ENCODE measurements around the gene MGAT4B. TPM values are rescaled to one million over a fixed set of nuclear protein-coding genes. Genes with fewer than 3 reads are reported as not detected.

Gene MGAT4B
- total and polyA plus RNA-seq, 2 of the 4 experiments (the other 2 are of a cell fraction): 73.7 to 155 TPM

GRCh38 chr5:179834120-179834519, 27.5 kb upstream of the MGAT4B start:
- Histone ChIP-seq H2AK9ac (replicated peaks; ENCODE audit: low read depth, low read length, poor library complexity) (no peak overlapping the region), H3K9ac (ENCODE audit: low read depth, low read length) (no peak overlapping the region), H2AFZ (replicated peaks; ENCODE audit: low read length, poor library complexity) (no peak overlapping the region), H3K36me3 (ENCODE audit: control insufficient read depth, insufficient read depth, low read length) (peaks cover 75% of the 10 kb centered on the region), H3K4me2 (ENCODE audit: low read depth, low read length) (no peak overlapping the region), H3K79me1 (ENCODE audit: low read depth in 1 of 2, low read length in 2 of 2) (peaks cover 18 to 56% of the 10 kb centered on the region in 2 experiments), H3K4me1 (ENCODE audit: control insufficient read depth, insufficient read depth, low read length) (no peaks in the 10 kb centered on the region), H3K18ac (ENCODE audit: low read depth, low read length) (no peak overlapping the region), H2BK5ac (ENCODE audit: low read depth, low read length, poor library complexity, severe bottlenecking) (no peak overlapping the region), H3K27me3 (ENCODE audit: control insufficient read depth, insufficient read depth, low read length) (no peaks in the 10 kb centered on the region), H3K27ac (ENCODE audit: insufficient read depth, low read length) (no peak overlapping the region), H3K9me3 (ENCODE audit: control insufficient read depth, insufficient read depth, low read length) (no peaks in the 10 kb centered on the region), H4K20me1 (ENCODE audit: insufficient read depth, low read length) (peaks cover 80% of the 10 kb centered on the region), H3K4ac (ENCODE audit: low read depth, low read length) (no peak overlapping the region), H2BK15ac (ENCODE audit: low read depth, low read length) (no peak overlapping the region), H2AK5ac (ENCODE audit: low read depth, low read length) (no peak overlapping the region), H2BK120ac (ENCODE audit: low read depth, low read length) (no peak overlapping the region), H4K5ac (ENCODE audit: low read depth, low read length) (no peak overlapping the region), H3K23ac (ENCODE audit: low read depth, low read length) (no peak overlapping the region), H3K9me1 (ENCODE audit: insufficient read depth, low read length) (peaks cover under 1% of the 10 kb centered on the region), H2BK20ac (ENCODE audit: low read depth, low read length) (no peak overlapping the region), H3K56ac (ENCODE audit: extremely low read depth, insufficient read depth, low read length) (no peak overlapping the region), H3K4me3 (ENCODE audit: insufficient read depth, low read depth, low read length) (no peak overlapping the region), H3K14ac (replicated peaks; ENCODE audit: low read depth, low read length) (no peak overlapping the region), H4K8ac (ENCODE audit: low read depth in 2 of 2, low read length in 2 of 2) (no peak overlapping the region), H4K91ac (ENCODE audit: insufficient read depth, low read depth, low read length) (no peak overlapping the region)
- no peak for DNase-seq
- dilution Hi-C loops (cut with HindIII; ENCODE audit: low sequenced_read_pairs, unreplicated experiment): no loop called here
- TF ChIP-seq MXI1 (IDR thresholded peaks at IDR 0.05; ENCODE audit: borderline replicate concordance, low read depth, low read length): no peak
- TF ChIP-seq BHLHE40 (IDR thresholded peaks at IDR 0.05; ENCODE audit: low read depth, low read length): no peak
- TF ChIP-seq RFX5 (IDR thresholded peaks at IDR 0.05; ENCODE audit: low read depth, low read length): no peak
- TF ChIP-seq FOS (IDR thresholded peaks at IDR 0.05; ENCODE audit: low read depth, low read length): no peak
- TF ChIP-seq CHD1 (IDR thresholded peaks at IDR 0.05; ENCODE audit: low read depth, low read length): no peak
- TF ChIP-seq USF2 (IDR thresholded peaks at IDR 0.05; ENCODE audit: low read depth, low read length): no peak
- no peak for TF ChIP-seq MAZ (IDR thresholded peaks at IDR 0.05; ENCODE audit: borderline replicate concordance, low read depth, low read length)
- no peak for TF ChIP-seq RCOR1 (IDR thresholded peaks at IDR 0.05; ENCODE audit: insufficient replicate concordance, low read length)
- TF ChIP-seq CEBPB (IDR thresholded peaks at IDR 0.05; ENCODE audit: low read depth, low read length): no peak
- TF ChIP-seq MAFK (IDR thresholded peaks at IDR 0.05; ENCODE audit: low read depth, low read length): no peak
- no peak for TF ChIP-seq NFE2L2 (IDR thresholded peaks at IDR 0.05; ENCODE audit: low read depth, low read length)
- no peak for TF ChIP-seq POLR2A (IDR thresholded peaks at IDR 0.05; ENCODE audit: low read depth, low read length)
- no TSS peak for BruUV-seq (replicated peaks)
- no CpG with 5 or more reads among the region's 8 CpGs for WGBS, 2 experiments (ENCODE audit: extremely low coverage in 2 of 2, insufficient read length in 1 of 2)
- intact Hi-C loops (cut with micrococcal nuclease): no loop called here
- in situ Hi-C loops (cut with MboI; ENCODE audit: low sequenced_read_pairs): no loop called here
- ChIA-PET CTCF (no interaction called here), POLR2A (ENCODE audit: unreplicated experiment) (no interaction called here)
- no peak for ATAC-seq (ENCODE audit: low read depth)

All from IMR-90 (cell line).